NOMO-1 treated with DMSO at 0.1 percent for 48 hours (cell line): Measurements from ENCODE around the gene PBLD.
A peak's percentile ranks its signal among the peaks of the same experiment; 100 is the strongest.
"Not testable (repeated sequence)": the region's sequence is repeated elsewhere in the genome, so short reads cannot be mapped to it uniquely, and the experiment has no call there.

Experiments used
- DNase-seq: peaks from one replicate; lab custom pipeline; 2025; ENCODE audit not compliant: unreplicated experiment; lab: John Stamatoyannopoulos, UW

Gene PBLD

GRCh38 chr10:68331455-68332258, 1.1 kb downstream of the PBLD start, which contains the start of gene HNRNPH3:
Gene HNRNPH3, plus strand, starts transcription at chr10:68332064. Its CDS starts 5,158 bp downstream, at chr10:68337222.
- DNase-seq: peak; percentile 96

- peak; percentile 85 for DNase-seq
These were observed 1.8 kb downstream of the PBLD start for GRCh38 chr10:68330852-68331454.

- no peak for DNase-seq
These were observed 3.2 kb downstream of the PBLD start for GRCh38 chr10:68329506-68329861.

GRCh38 chr10:68327889-68328786, 4.6 kb downstream of the PBLD start:
- peak; percentile 90 for DNase-seq

- DNase-seq: not testable (repeated sequence)
These were observed 8.3 kb downstream of the PBLD start for GRCh38 chr10:68324396-68324795.

GRCh38 chr10:68318331-68319059, 14.2 kb downstream of the PBLD start:
- no peak for DNase-seq

GRCh38 chr10:68315582-68315981, 17.1 kb downstream of the PBLD start:
- no peak for DNase-seq

GRCh38 chr10:68314930-68315329, 17.8 kb downstream of the PBLD start:
- DNase-seq: not testable (repeated sequence)

- no peak for DNase-seq
These were observed 22.2 kb downstream of the PBLD start for GRCh38 chr10:68310531-68310930.

GRCh38 chr10:68305854-68306253, 26.9 kb downstream of the PBLD start:
- no peak for DNase-seq

- DNase-seq: no peak
These were observed 28.8 kb downstream of the PBLD start for GRCh38 chr10:68303849-68304412.

- DNase-seq: no peak
These were observed 29.9 kb downstream of the PBLD start for GRCh38 chr10:68302871-68303270.

GRCh38 chr10:68302503-68302823, 30.3 kb downstream of the PBLD start:
- no peak for DNase-seq

- peak; percentile 45 for DNase-seq
These were observed 30.8 kb downstream of the PBLD start for GRCh38 chr10:68301790-68302502.

GRCh38 chr10:68301301-68301700, 31.4 kb downstream of the PBLD start:
- no peak for DNase-seq

GRCh38 chr10:68296843-68297663, 35.7 kb downstream of the PBLD start:
- no peak for DNase-seq

GRCh38 chr10:68290736-68291135, 42.0 kb downstream of the PBLD start:
- DNase-seq: no peak

- DNase-seq: no peak
These were observed 44.0 kb downstream of the PBLD start for GRCh38 chr10:68288717-68289116.
